HG03060 (cell line): ENCODE data around the gene SEC14L2.

Experiments used
- ATAC-seq: cut with Tn5 transposase; IDR thresholded peaks from one replicate; pipeline ENCODE4 v1.9.1; 2021; ENCODE audit warnings: low read depth, moderate number of reproducible peaks; ENCODE audit not compliant: unreplicated experiment

The SEC14L2 gene

GRCh38 chr22:30373331-30374325, 23.2 kb upstream of the SEC14L2 start:
- ATAC-seq = no peak

GRCh38 chr22:30375312-30375849, 21.4 kb upstream of the SEC14L2 start:
- no peak for ATAC-seq

GRCh38 chr22:30380011-30380410, 16.8 kb upstream of the SEC14L2 start:
- no peak for ATAC-seq

- no peak for ATAC-seq
These were observed 15.6 kb upstream of the SEC14L2 start for GRCh38 chr22:30381264-30381663.

- no peak for ATAC-seq
These were observed 14.5 kb upstream of the SEC14L2 start for GRCh38 chr22:30382340-30382739.

- no peak for ATAC-seq
These were observed 13.8 kb upstream of the SEC14L2 start for GRCh38 chr22:30383061-30383460.

- no peak for ATAC-seq
These were observed 10.9 kb upstream of the SEC14L2 start for GRCh38 chr22:30385942-30386341.

GRCh38 chr22:30386608-30386959, 10.2 kb upstream of the SEC14L2 start:
- ATAC-seq = no peak

- no peak for ATAC-seq
These were observed 9.6 kb upstream of the SEC14L2 start, which contains the start of gene RNF215 for GRCh38 chr22:30386960-30387827. Gene RNF215, minus strand, starts transcription at chr22:30387411. Its CDS starts 98 bp downstream, at chr22:30387313.

GRCh38 chr22:30390974-30391691, 5.7 kb upstream of the SEC14L2 start:
- ATAC-seq = no peak

- no peak for ATAC-seq
These were observed 4.0 kb upstream of the SEC14L2 start for GRCh38 chr22:30392661-30393321.

GRCh38 chr22:30393322-30393680, 3.5 kb upstream of the SEC14L2 start:
- ATAC-seq = no peak

- ATAC-seq = no peak
These were observed 2.9 kb upstream of the SEC14L2 start for GRCh38 chr22:30393885-30394284.

GRCh38 chr22:30397656-30398635, 1.1 kb downstream of the SEC14L2 start:
- no peak for ATAC-seq

- ATAC-seq = no peak
These were observed 2.2 kb downstream of the SEC14L2 start for GRCh38 chr22:30398685-30399680.

GRCh38 chr22:30399718-30400117, 2.9 kb downstream of the SEC14L2 start:
- no peak for ATAC-seq

GRCh38 chr22:30400159-30400558, 3.3 kb downstream of the SEC14L2 start:
- no peak for ATAC-seq
